GM12878 (cell line): Measurements from ENCODE around the gene PLCG2. TPM values are rescaled to one million over a fixed set of nuclear protein-coding genes. Genes with fewer than 3 reads are reported as not detected.

Experiments used
- ATAC-seq: fragments of 200-7000 bp; cut with Tn5 transposase; 3 replicates; pipeline ENCODE4 v1.9.1; 2020; ENCODE audit warnings: mild to moderate bottlenecking, moderate library complexity
- BruUV-seq: library from RNA; stranded (reverse); fragments of 400-500 nt; replicated peaks from 2 replicates; lab custom pipeline; 2021; lab: Mats Ljungman, UMichigan
- CTCF ChIA-PET: fragments of 300-600 bp; sonication (Branson Sonifier 250); formaldehyde crosslinking; extraction: SDS; loops from one replicate; lab custom pipeline; 2021; ENCODE audit warnings: inconsistent platforms; lab: Yijun Ruan, JAX
- POLR2A ChIA-PET: fragments of 350-600 bp; formaldehyde crosslinking; extraction: SDS; loops from one replicate; lab custom pipeline; 2021; ENCODE audit warnings: inconsistent platforms; lab: Charles Lee
- RAD21 ChIA-PET: fragments of 300-600 bp; sonication (Branson Sonifier 250); formaldehyde crosslinking; loops from one replicate; lab custom pipeline; 2023; ENCODE audit warnings: antibody characterized with exemption; ENCODE audit not compliant: unreplicated experiment; lab: Charles Lee
- SMC1A ChIA-PET: fragments of 300-600 bp; sonication (Branson Sonifier 250); formaldehyde crosslinking; loops from one replicate; lab custom pipeline; 2023; ENCODE audit not compliant: unreplicated experiment, uncharacterized antibody; lab: Charles Lee
- DNase-seq: peaks from one replicate; pipeline ENCODE4 v3.0.0-alpha.2; 2011; ENCODE audit warnings: low read depth, low spot score
- FAIRE-seq: peaks from 3 replicates; lab custom pipeline; 2011; peaks lifted over from hg19 to GRCh38; lab: Jason Lieb, UNC
- H2AFZ ChIP-seq: 2 replicates; pipeline ENCODE4 v1.6.0; 2011; ENCODE audit warnings: low read depth, low read length, control low read depth; ENCODE audit not compliant: control insufficient read depth
- H3K27ac ChIP-seq: 2 replicates; pipeline ENCODE4 v1.5.1; 2011; ENCODE audit warnings: control low read depth; ENCODE audit not compliant: control insufficient read depth, insufficient read depth
- H3K27me3 ChIP-seq, 2 experiments: replicated peaks in 1 of 2; 2 replicates each; pipeline versions ENCODE4 v1.6.0 to v1.6.1; 2011; ENCODE audit warnings: low read length in 1 of 2; ENCODE audit not compliant: control insufficient read depth in 2 of 2, insufficient read depth in 2 of 2
- H3K36me3 ChIP-seq, 2 experiments: 2 replicates each; pipeline ENCODE4 v1.5.1; 2011; ENCODE audit warnings: low read length in 1 of 2; ENCODE audit not compliant: control insufficient read depth in 2 of 2, insufficient read depth in 2 of 2
- H3K4me1 ChIP-seq: 2 replicates; pipeline ENCODE4 v1.6.1; 2011; ENCODE audit warnings: mild to moderate bottlenecking, low read length, moderate library complexity, mixed read lengths; ENCODE audit not compliant: control insufficient read depth, insufficient read depth
- H3K4me2 ChIP-seq: 2 replicates; pipeline ENCODE4 v1.6.0; 2011; ENCODE audit warnings: control low read depth; ENCODE audit not compliant: control insufficient read depth, insufficient read depth
- H3K4me3 ChIP-seq: fragments of 200-600 bp; sonication (generic); 2 replicates; pipeline ENCODE4 v1.5.1; 2016
- H3K79me2 ChIP-seq: 2 replicates; pipeline ENCODE4 v1.6.0; 2011; ENCODE audit warnings: low read length; ENCODE audit not compliant: control insufficient read depth, insufficient read depth
- H3K9ac ChIP-seq: 2 replicates; pipeline ENCODE4 v1.8.0; 2011; ENCODE audit warnings: low read length, control low read depth, mixed read lengths; ENCODE audit not compliant: control insufficient read depth, insufficient read depth
- H3K9me3 ChIP-seq: replicated peaks from 3 replicates; pipeline ENCODE4 v1.5.1; 2011; ENCODE audit warnings: mild to moderate bottlenecking, low read length; ENCODE audit not compliant: control insufficient read depth, insufficient read depth
- H4K20me1 ChIP-seq: 2 replicates; pipeline ENCODE4 v1.6.0; 2011; ENCODE audit not compliant: control insufficient read depth, insufficient read depth
- BMI1 ChIP-seq: fragments of 450-650 bp; IDR thresholded peaks from 2 replicates; pipeline ENCODE4 v1.6.1; 2016; ENCODE audit warnings: mild to moderate bottlenecking, moderate library complexity, borderline replicate concordance
- ESRRA ChIP-seq: IDR thresholded peaks from 2 replicates; pipeline ENCODE4 v1.6.1; 2012; ENCODE audit warnings: mild to moderate bottlenecking, low read length, improper control_type of control experiment
- PAX5 ChIP-seq: IDR thresholded peaks from 2 replicates; pipeline ENCODE4 v1.6.1; 2011; ENCODE audit warnings: low read depth, low read length, borderline replicate concordance
- PBX3 ChIP-seq: IDR thresholded peaks from 2 replicates; pipeline ENCODE4 v1.6.1; 2011; ENCODE audit warnings: mild to moderate bottlenecking, low read depth, low read length, moderate library complexity; ENCODE audit not compliant: insufficient replicate concordance
- POLR2A ChIP-seq: IDR thresholded peaks from 2 replicates; pipeline ENCODE4 v1.6.1; 2011; ENCODE audit warnings: low read depth, mild to moderate bottlenecking, low read length
- RAD21 ChIP-seq: IDR thresholded peaks from 2 replicates; pipeline ENCODE4 v1.6.1; 2011; ENCODE audit warnings: mild to moderate bottlenecking, low read depth, low read length, moderate library complexity; ENCODE audit not compliant: insufficient read depth
- SMARCA5 ChIP-seq: fragments of 450-650 bp; IDR thresholded peaks from 2 replicates; pipeline ENCODE4 v1.6.1; 2017; ENCODE audit warnings: mild to moderate bottlenecking
- ZNF207 ChIP-seq: fragments of 450-650 bp; IDR thresholded peaks from 2 replicates; pipeline ENCODE4 v1.6.1; 2014; ENCODE audit warnings: antibody characterized with exemption, mild to moderate bottlenecking, borderline replicate concordance
- WGBS: methylation state at CpG from one replicate; pipeline ENCODE4 v1.1.6; 2016; ENCODE audit warnings: low lambda C conversion rate; ENCODE audit not compliant: insufficient replicate concordance, insufficient coverage; ENCODE audit errors: missing lambda C conversion rate; 5-methylcytosine and 5-hydroxymethylcytosine counted together
- in situ Hi-C: fragments of 300-500 bp; cut with MboI; formaldehyde crosslinking; loops from 9 replicates; pipeline ENCODE4 v1.14.3; 2018; ENCODE audit warnings: mixed read lengths
- intact Hi-C: fragments of 100-400 bp; cut with micrococcal nuclease; formaldehyde crosslinking; loops from one replicate; pipeline ENCODE4 v1.14.2; 2022; ENCODE audit not compliant: unreplicated experiment
- polyA plus RNA-seq, 11 experiments: library from polyadenylated mRNA; depleted of rRNA in 4 of 11; unstranded in 6 of 11; stranded (reverse) in 5 of 11; fragments of >200 nt; fragmentation: Nextera tagmentation in 4 of 11; fragmentation: Illumina TruSeq in 1 of 11; extraction: Ambion mirVana in 4 of 11; extraction: Trizol in 1 of 11; gene quantifications; 1 replicate in 1 of 11; 2 replicates in 10 of 11; pipeline versions ENCODE4 v1.2.1 to v1.2.3, GENCODE V29; 2011 to 2016; ENCODE audit warnings: inconsistent platforms in 2 of 11, missing spikeins in 2 of 11, low read depth in 1 of 11
- total RNA-seq, 4 experiments: library from RNA; depleted of rRNA in 3 of 4; stranded (reverse); fragments of >200 nt in 3 of 4; fragmentation: Illumina TruSeq in 1 of 4; extraction: Trizol in 1 of 4; gene quantifications; 2 replicates each; pipeline versions ENCODE4 v1.2.1 to v1.2.3, GENCODE V29; 2013 to 2021

PLCG2 gene
- total and polyA plus RNA-seq, 10 of the 15 experiments (the other 5 are each of a cell fraction or from before 2014, with no cell fraction given), result 47.6 to 256 (median 149) TPM

GRCh38 chr16:81818568-81818896 lies 39.4 kb downstream of the PLCG2 start (continued):
- peak; percentile 55 for TF ChIP-seq PBX3
- no peak for TF ChIP-seq ESRRA
- TF ChIP-seq ZNF207, result no peak
- 0 out of 2 replicates have a peak, but pooled peaks have one; percentile 42 for TF ChIP-seq BMI1
- TF ChIP-seq, all 136 proteins: peak for 4

- FAIRE-seq (no peak), ATAC-seq (no peak), DNase-seq (no peak)
- TF ChIP-seq POLR2A, result peak; percentile 39; the same call in 1 of the 2 replicates
- peak; percentile 83 for TF ChIP-seq SMARCA5
- no peak for TF ChIP-seq PAX5
- TF ChIP-seq RAD21, result 0 out of 2 replicates have a peak, but pooled peaks have one; percentile 12
- Histone ChIP-seq H3K9me3 (no peaks in the 10 kb centered on the region), H3K9ac (peak overlapping the region; percentile 84), H3K79me2 (peaks cover 97% of the 10 kb centered on the region), H2AFZ (no peak overlapping the region), H3K27me3 (no peaks in the 10 kb centered on the region), H4K20me1 (no peaks in the 10 kb centered on the region), H3K4me1 (peaks cover 87% of the 10 kb centered on the region), H3K4me3 (peak overlapping the region; percentile 17; the same call in 1 of the 2 replicates), H3K4me2 (peak overlapping the region; percentile 92), H3K36me3 (peaks cover 4% of the 10 kb centered on the region in 2 experiments; a peak in 2 of 4 replicates), H3K27ac (peak overlapping the region; percentile 98)
- ChIA-PET POLR2A (interaction anchor here (0.5 to 4.1 kb wide), 20 partner anchors 10 to 1196 kb away, joined by 3 to 46 read pairs (median 6); partner anchors contain the start of gene PLCG2), SMC1A (interaction anchor here (0.6 to 8.4 kb wide), 18 partner anchors 12 to 102 kb away, joined by 3 to 135 read pairs (median 6); partner anchors contain the start of gene PLCG2), CTCF (interaction anchor here (1.1 to 4.3 kb wide), 15 partner anchors 10 to 88 kb away, joined by 3 to 40 read pairs (median 5); partner anchors contain the start of gene PLCG2), RAD21 (interaction anchor here (0.7 to 5.8 kb wide), 20 partner anchors 10 to 102 kb away, joined by 3 to 67 read pairs (median 5); partner anchors contain the start of gene PLCG2)
- BruUV-seq, result no TSS peak
- WGBS, result 14% methylated on average over 4 of the region's 4 CpGs
- in situ Hi-C loops (no loop called here), intact Hi-C loops (loop anchor here (5.0 to 10.0 kb wide), 2 partner anchors 53 to 334 kb away; no protein-coding TSS in a partner anchor)
Observed at GRCh38 chr16:81818905-81819304, 39.8 kb downstream of the PLCG2 start.
